Activated naive CD4-positive, alpha-beta T cell treated with anti-CD3 and anti-CD28 coated beads, Interleukin-2, amount 50 U/mL, for 72 hours (primary cell): ENCODE data around the gene RNF43. TPM values are rescaled to one million over a fixed set of nuclear protein-coding genes. Genes with fewer than 3 reads are reported as not detected.

Experiments used
- ATAC-seq, 2 donors: fragments of 150-1000 bp; cut with Tn5 transposase; 2 replicates each; pipeline ENCODE4 v1.10.0; 2021; ENCODE audit warnings: mild to moderate bottlenecking in 2 of 2, moderate library complexity in 2 of 2
- DNase-seq, 2 donors: peaks; one replicate each; pipeline ENCODE4 v3.0.0; 2021 to 2022; ENCODE audit warnings: low spot score in 2 of 2
- H3K27ac Mint-ChIP-seq, 2 donors: one replicate each; pipeline ENCODE4 v1.8.0; 2022; ENCODE audit warnings: mild to moderate bottlenecking in 2 of 2, mixed read lengths in 2 of 2
- H3K36me3 Mint-ChIP-seq, 2 donors: one replicate each; pipeline ENCODE4 v1.8.0; 2022; ENCODE audit warnings: mixed read lengths in 2 of 2
- H3K9me3 Mint-ChIP-seq, 2 donors: one replicate each; pipeline ENCODE4 v1.8.0; 2022; ENCODE audit warnings: mixed read lengths in 2 of 2
- total RNA-seq, 2 donors: library from RNA; stranded (reverse); gene quantifications; one replicate each; pipeline ENCODE4 v1.2.3, GENCODE V29; 2022

Gene RNF43
- 1 to 10 TPM; 2.5 to 2.9 TPM for total RNA-seq

- Mint-ChIP-seq H3K27ac (peak within 1 kb of the TSS in 1 of 2 donors; percentile 32), H3K9me3 (no peaks in the 10 kb centered on the region), H3K36me3 (no peaks in the 10 kb centered on the region)
- ATAC-seq, result peak; percentile 100
- peak; percentile 76 to 79 for DNase-seq
These were observed at the start of gene RNF43 for GRCh38 chr17:58417300-58418092. RNF43 (minus strand) TSS chr17:58417534; CDS start chr17:58415577, 1,957 bp downstream.

DNA sequence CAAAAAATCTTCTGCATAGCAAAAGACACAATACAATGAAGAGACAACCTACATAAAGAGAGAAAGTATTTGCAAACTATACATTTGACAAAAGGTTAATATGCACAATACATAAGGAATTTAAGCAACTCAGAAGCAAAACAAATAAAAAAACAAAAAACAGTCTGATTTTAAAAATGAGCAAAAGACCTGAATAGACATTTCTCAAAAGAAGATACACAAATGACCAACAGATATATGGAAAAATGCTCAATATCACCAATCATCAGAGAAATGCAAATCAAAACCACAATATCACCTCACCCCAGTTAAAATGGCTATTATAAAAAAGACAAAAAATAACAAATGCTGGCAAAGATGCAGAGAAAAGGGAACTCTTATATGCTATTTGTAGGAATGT, 38.2 kb upstream of the RNF43 start:
- Mint-ChIP-seq H3K27ac (no peak overlapping the region), H3K9me3 (no peaks in the 10 kb centered on the region), H3K36me3 (no peaks in the 10 kb centered on the region)
- DNase-seq, result no peak
- ATAC-seq, result no peak

DNA sequence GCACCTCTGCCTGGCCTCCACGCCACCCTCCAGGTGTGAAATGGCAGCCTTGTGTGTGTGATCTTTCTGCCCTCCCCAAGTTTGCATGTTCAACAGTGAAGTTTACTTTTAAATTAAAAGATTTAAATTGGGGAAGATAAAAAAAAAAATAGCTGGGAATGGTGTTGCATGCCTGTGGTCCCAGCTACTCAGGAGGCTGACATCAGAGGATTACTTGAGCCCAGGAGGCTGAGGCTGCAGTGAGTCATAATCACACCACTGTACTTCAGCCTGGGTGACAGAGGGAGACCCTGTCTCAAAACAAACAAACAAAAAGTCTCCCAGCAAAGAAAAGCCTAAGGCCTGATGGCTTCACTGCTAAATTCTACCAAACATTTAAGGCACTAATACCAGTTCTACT, 35.4 kb upstream of the RNF43 start:
- ATAC-seq (no peak), DNase-seq (no peak)
- no peaks in the 10 kb centered on the region for H3K9me3 Mint-ChIP-seq
- H3K27ac Mint-ChIP-seq, result no peak overlapping the region
- no peaks in the 10 kb centered on the region for H3K36me3 Mint-ChIP-seq

DNA sequence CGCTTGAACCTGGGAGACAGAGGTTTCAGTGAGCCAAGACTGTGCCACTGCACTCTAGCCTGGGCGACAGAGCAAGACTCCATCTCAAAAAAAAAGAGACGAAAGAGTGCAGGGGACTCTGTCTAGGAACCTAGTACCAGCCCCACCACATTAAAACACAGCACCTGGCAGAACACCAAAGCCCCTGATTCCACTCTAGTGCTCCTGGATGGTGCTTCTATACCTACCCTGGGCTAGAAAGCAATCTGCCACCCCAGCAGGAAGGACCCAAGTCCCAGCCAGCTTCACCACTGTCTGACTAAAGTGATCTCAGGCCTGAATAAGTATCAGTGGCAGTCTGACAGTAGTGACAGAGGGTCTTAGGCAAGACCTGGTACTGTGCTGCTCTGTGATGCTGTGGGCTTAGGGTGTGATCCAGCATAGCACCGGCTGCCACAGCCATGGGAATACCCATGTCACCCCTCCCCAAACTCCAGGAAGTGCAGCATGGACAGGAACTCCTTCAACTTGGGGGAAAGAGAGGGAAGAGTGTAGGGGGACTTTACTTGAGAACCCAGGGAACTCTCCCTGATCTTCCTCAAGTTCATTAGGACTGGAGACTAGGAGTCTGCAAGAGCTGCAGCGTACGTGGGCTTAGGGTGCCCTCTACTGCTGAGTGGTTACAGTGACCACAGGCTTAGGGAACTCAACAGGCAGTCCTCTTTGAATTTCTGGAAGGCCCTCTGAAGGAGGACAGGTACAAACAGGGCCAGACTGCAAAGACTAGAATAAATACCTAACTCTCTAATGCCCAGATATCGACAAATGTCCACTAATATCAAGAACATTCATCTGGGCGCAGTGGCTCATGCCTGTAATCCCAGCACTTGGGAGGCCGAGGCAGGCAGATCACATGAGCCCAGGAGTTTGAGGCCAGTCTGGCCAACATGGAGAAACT, 30.0 kb upstream of the RNF43 start:
- no peaks in the 10 kb centered on the region for H3K9me3 Mint-ChIP-seq
- peak; percentile 97 to 98 for ATAC-seq
- H3K36me3 Mint-ChIP-seq, result no peaks in the 10 kb centered on the region
- peak; percentile 59 to 69 for DNase-seq
- no peak overlapping the region for H3K27ac Mint-ChIP-seq

- H3K9me3 Mint-ChIP-seq, result no peaks in the 10 kb centered on the region
- no peaks in the 10 kb centered on the region for H3K36me3 Mint-ChIP-seq
- H3K27ac Mint-ChIP-seq, result no peak overlapping the region
- ATAC-seq (no peak), DNase-seq (no peak)
These were observed 28.8 kb upstream of the RNF43 start for GRCh38 chr17:58446086-58446485.

DNA sequence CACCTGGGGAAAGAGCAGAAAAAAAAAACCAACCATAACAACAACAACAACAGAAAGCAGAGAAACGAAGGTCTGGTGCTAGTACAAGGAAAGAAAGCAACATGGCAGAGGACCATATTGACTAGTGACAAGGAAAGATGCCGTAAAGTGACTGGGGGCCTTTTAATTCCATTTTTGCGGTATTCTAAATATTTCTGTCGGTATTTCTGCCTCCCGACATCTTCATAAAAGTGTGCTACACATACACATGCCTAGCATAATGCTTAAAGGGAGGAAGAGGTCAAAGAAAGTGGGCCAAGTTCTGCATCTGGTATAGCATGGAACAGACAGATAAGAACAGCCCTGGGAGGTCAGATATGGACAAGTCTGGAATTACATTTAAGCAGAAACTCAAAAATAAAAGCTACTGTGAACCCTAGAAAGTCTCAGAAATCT, 19.5 kb upstream of the RNF43 start:
- no peak overlapping the region for H3K27ac Mint-ChIP-seq
- H3K36me3 Mint-ChIP-seq, result no peaks in the 10 kb centered on the region
- ATAC-seq (no peak), DNase-seq (no peak)
- no peaks in the 10 kb centered on the region for H3K9me3 Mint-ChIP-seq

DNA sequence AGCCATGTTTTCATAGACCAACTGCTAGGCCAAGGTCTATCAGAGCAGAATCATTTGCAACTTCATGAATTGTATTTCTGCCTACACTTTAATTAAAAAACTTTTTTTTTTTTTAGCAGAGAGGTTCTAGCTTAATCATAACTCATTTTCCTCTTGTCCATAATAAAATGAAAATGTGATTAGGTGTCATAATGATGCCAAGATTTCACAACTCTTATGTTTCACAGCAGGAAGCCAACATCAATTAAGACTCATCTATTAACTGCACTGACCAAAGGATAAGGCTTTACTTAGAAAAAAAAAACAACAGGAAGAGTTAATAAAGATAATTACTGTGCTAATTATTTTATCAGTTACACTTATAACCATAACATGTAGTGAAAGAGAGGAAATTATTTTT, 18.9 kb upstream of the RNF43 start:
- ATAC-seq (no peak), DNase-seq (no peak)
- no peak overlapping the region for H3K27ac Mint-ChIP-seq
- no peaks in the 10 kb centered on the region for H3K36me3 Mint-ChIP-seq
- H3K9me3 Mint-ChIP-seq, result no peaks in the 10 kb centered on the region

DNA sequence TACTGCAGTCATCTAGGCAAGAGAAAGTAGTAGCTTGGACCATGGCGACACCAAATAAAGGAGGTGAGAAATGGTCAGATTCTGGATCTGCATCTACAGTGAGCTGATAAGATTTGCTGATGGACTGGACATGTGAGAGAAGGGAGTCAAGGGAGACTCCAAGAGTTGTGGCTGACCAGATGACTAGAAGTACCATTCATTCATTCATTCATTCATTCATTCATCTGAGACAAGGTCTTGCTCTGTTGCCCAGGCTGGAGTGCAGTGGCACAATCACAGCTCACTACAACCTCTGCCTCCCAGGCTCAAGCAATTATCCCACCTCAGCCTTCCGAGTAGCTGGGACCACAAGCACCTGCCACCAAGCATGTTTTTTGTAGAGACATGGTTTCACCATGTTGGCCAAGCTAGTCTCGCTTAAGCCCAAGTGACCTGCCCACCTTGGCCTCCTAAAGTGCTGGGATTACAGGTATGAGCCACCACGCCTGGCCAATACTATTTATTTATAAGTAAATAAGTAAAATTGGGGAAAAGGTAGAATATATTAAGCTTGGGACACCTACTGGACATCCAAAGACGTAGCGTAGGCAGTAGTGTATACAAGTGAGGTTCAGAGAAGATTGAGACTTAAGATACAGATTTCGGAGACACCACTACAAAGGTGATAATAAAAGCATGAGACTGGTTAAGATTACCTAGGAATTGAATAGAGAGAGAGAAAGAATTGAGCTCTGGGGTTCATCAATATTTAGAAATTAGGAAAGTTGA, 15.7 kb upstream of the RNF43 start:
- no peak for ATAC-seq
- Mint-ChIP-seq H3K27ac (no peak overlapping the region), H3K36me3 (no peaks in the 10 kb centered on the region), H3K9me3 (no peaks in the 10 kb centered on the region)
- no peak for DNase-seq

DNA sequence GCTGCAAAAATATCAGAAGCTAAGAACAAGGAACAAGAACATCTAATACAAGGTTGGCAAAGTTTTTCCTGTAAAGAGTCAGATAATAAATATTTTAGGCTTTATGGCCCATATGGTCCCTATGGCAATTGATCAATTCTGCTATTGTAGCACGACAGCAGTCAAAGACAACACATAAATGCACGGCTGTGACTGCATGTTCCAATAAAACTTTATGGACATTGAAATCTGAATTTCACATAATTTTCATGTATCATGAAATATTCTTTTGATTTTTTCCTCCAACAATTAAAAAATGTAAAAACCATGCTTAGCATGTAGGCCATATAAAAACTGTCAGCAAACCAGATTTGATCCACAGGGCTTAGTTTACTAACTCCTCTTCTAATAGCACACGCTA, 10.5 kb upstream of the RNF43 start:
- no peaks in the 10 kb centered on the region for H3K9me3 Mint-ChIP-seq
- no peaks in the 10 kb centered on the region for H3K36me3 Mint-ChIP-seq
- no peak overlapping the region for H3K27ac Mint-ChIP-seq
- DNase-seq (no peak), ATAC-seq (no peak)

GRCh38 chr17:58421711-58422110, 4.4 kb upstream of the RNF43 start:
- Mint-ChIP-seq H3K9me3 (no peaks in the 10 kb centered on the region), H3K36me3 (no peaks in the 10 kb centered on the region), H3K27ac (no peak overlapping the region)
- ATAC-seq, result no peak
- no peak for DNase-seq

DNA sequence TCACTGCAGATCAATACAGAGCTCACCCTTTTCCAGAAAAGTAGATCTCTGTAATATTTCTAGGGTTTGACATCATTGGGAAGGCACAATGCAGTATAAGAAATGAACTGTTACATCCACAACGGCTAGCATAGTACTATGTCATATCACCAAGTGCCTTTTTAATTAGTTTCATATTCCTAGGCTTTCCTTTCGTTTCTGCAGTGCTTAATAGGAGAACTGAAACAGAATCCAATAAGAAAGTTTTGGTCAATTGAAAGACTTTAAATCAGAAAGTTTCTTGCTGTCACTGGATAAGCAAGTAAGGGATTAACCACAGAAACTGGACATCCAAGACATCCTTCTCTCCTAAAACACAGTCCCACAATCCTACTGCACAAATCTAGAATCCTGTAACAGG, 3.5 kb upstream of the RNF43 start:
- H3K27ac Mint-ChIP-seq, result no peak overlapping the region
- H3K36me3 Mint-ChIP-seq, result no peaks in the 10 kb centered on the region
- no peak for DNase-seq
- ATAC-seq, result no peak
- no peaks in the 10 kb centered on the region for H3K9me3 Mint-ChIP-seq

DNA sequence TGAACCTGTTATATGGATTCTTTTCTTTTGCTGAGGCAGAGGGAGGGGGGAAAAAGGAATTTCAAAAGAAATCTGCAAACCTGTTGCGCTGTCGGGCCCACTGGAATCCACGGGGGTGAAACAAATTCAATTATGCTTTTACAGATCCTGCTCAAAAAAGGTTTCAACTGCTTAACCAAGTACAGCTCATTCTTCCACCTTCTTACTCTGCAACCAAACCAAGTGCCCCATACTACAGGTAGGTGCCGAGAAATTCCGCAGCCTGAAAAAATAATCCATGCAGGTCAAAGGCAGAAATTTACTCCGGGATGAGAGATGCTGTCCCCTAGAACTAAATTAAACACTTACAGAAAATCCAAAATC, 416 bp downstream of the RNF43 start:
- ATAC-seq (no peak), DNase-seq (no peak)
- Mint-ChIP-seq H3K9me3 (no peaks in the 10 kb centered on the region), H3K36me3 (no peaks in the 10 kb centered on the region), H3K27ac (peak overlapping the region in 1 of 2 donors; percentile 32)

- H3K27ac Mint-ChIP-seq, result no peak overlapping the region
- no peak for DNase-seq
- ATAC-seq, result no peak
- no peaks in the 10 kb centered on the region for H3K36me3 Mint-ChIP-seq
- no peaks in the 10 kb centered on the region for H3K9me3 Mint-ChIP-seq
These were observed 938 bp downstream of the RNF43 start for GRCh38 chr17:58416396-58416795.

GRCh38 chr17:58415371-58416055, 1.8 kb downstream of the RNF43 start:
- no peak overlapping the region for H3K27ac Mint-ChIP-seq
- H3K36me3 Mint-ChIP-seq, result no peaks in the 10 kb centered on the region
- H3K9me3 Mint-ChIP-seq, result no peaks in the 10 kb centered on the region
- no peak for ATAC-seq
- DNase-seq, result no peak

GRCh38 chr17:58414596-58414997, 2.7 kb downstream of the RNF43 start:
- H3K9me3 Mint-ChIP-seq, result no peaks in the 10 kb centered on the region
- DNase-seq (no peak), ATAC-seq (no peak)
- H3K27ac Mint-ChIP-seq, result no peak overlapping the region
- H3K36me3 Mint-ChIP-seq, result no peaks in the 10 kb centered on the region

- DNase-seq, result no peak
- Mint-ChIP-seq H3K27ac (no peak overlapping the region), H3K9me3 (no peaks in the 10 kb centered on the region), H3K36me3 (no peaks in the 10 kb centered on the region)
- no peak for ATAC-seq
These were observed 3.6 kb downstream of the RNF43 start for GRCh38 chr17:58413684-58414083.
